NK-92 (cell line): ENCODE data around the gene NAPEPLD.
"Not testable (repeated sequence)": the region's sequence is repeated elsewhere in the genome, so short reads cannot be mapped to it uniquely, and the experiment has no call there.

Experiments used
- DNase-seq: peaks from one replicate; lab custom pipeline; 2025; ENCODE audit not compliant: unreplicated experiment; lab: John Stamatoyannopoulos, UW

The NAPEPLD gene

GRCh38 chr7:103144754-103145153, 4.1 kb downstream of the NAPEPLD start:
- DNase-seq = not testable (repeated sequence)

GRCh38 chr7:103143868-103144267, 5.0 kb downstream of the NAPEPLD start:
- no peak for DNase-seq

- no peak for DNase-seq
Measured at GRCh38 chr7:103142494-103142893, 6.4 kb downstream of the NAPEPLD start.

GRCh38 chr7:103141753-103142404, 7.0 kb downstream of the NAPEPLD start:
- DNase-seq = no peak

GRCh38 chr7:103140685-103141084, 8.2 kb downstream of the NAPEPLD start:
- DNase-seq = no peak

- no peak for DNase-seq
Measured at GRCh38 chr7:103140061-103140460, 8.8 kb downstream of the NAPEPLD start.

GRCh38 chr7:103134836-103135554, 13.9 kb downstream of the NAPEPLD start:
- no peak for DNase-seq

GRCh38 chr7:103132995-103133688, 15.8 kb downstream of the NAPEPLD start:
- no peak for DNase-seq

GRCh38 chr7:103130901-103131624, 17.8 kb downstream of the NAPEPLD start:
- DNase-seq = no peak

- no peak for DNase-seq
Measured at GRCh38 chr7:103129702-103130549, 19.0 kb downstream of the NAPEPLD start.

- no peak for DNase-seq
Measured at GRCh38 chr7:103127006-103127405, 21.9 kb downstream of the NAPEPLD start.

- no peak for DNase-seq
Measured at GRCh38 chr7:103124429-103124979, 24.4 kb downstream of the NAPEPLD start.

GRCh38 chr7:103123529-103123928, 25.4 kb downstream of the NAPEPLD start:
- DNase-seq = no peak

- DNase-seq = no peak
Measured at GRCh38 chr7:103121641-103122040, 27.3 kb downstream of the NAPEPLD start.

- DNase-seq = no peak
Measured at GRCh38 chr7:103120362-103120761, 28.5 kb downstream of the NAPEPLD start.

- no peak for DNase-seq
Measured at GRCh38 chr7:103119791-103120291, 29.1 kb downstream of the NAPEPLD start.

- no peak for DNase-seq
Measured at GRCh38 chr7:103117465-103117864, 31.4 kb downstream of the NAPEPLD start.

- no peak for DNase-seq
Measured at GRCh38 chr7:103116991-103117390, 31.9 kb downstream of the NAPEPLD start.

- no peak for DNase-seq
Measured at GRCh38 chr7:103116511-103116910, 32.4 kb downstream of the NAPEPLD start.

- no peak for DNase-seq
Measured at GRCh38 chr7:103115771-103116170, 33.1 kb downstream of the NAPEPLD start.
